GM19455 (cell line): ENCODE data around the gene DIO3.

Source experiments
- ATAC-seq: cut with Tn5 transposase; IDR thresholded peaks from one replicate; pipeline ENCODE4 v1.9.1; 2021; ENCODE audit not compliant: unreplicated experiment

Gene DIO3

GRCh38 chr14:101595887-101596721 lies 34.8 kb downstream of the DIO3 start:
- no peak for ATAC-seq

GRCh38 chr14:101596742-101597141 lies 35.4 kb downstream of the DIO3 start:
- ATAC-seq = no peak

- no peak for ATAC-seq
Measured at GRCh38 chr14:101598159-101598558, 36.9 kb downstream of the DIO3 start.

- ATAC-seq = no peak
Measured at GRCh38 chr14:101598571-101599233, 37.4 kb downstream of the DIO3 start.

- no peak for ATAC-seq
Measured at GRCh38 chr14:101599234-101599885, 38.1 kb downstream of the DIO3 start.

- no peak for ATAC-seq
Measured at GRCh38 chr14:101600336-101600890, 39.1 kb downstream of the DIO3 start.

GRCh38 chr14:101600891-101601605 lies 39.8 kb downstream of the DIO3 start:
- ATAC-seq = no peak

GRCh38 chr14:101601606-101602465 lies 40.5 kb downstream of the DIO3 start:
- ATAC-seq = no peak

- no peak for ATAC-seq
Measured at GRCh38 chr14:101602466-101602840, 41.2 kb downstream of the DIO3 start.

GRCh38 chr14:101603096-101603495 lies 41.8 kb downstream of the DIO3 start:
- ATAC-seq = no peak

- no peak for ATAC-seq
Measured at GRCh38 chr14:101604228-101604934, 43.1 kb downstream of the DIO3 start.

- ATAC-seq = no peak
Measured at GRCh38 chr14:101604935-101605780, 43.9 kb downstream of the DIO3 start.

GRCh38 chr14:101605836-101606235 lies 44.5 kb downstream of the DIO3 start:
- ATAC-seq = no peak
